ENCODE data around the gene LETMD1. TPM values are rescaled to one million over a fixed set of nuclear protein-coding genes. Genes with fewer than 3 reads are reported as not detected.

Gene LETMD1
- total and polyA plus RNA-seq, 2 of the 13 experiments (the other 11 are each of a cell fraction or from before 2014, with no cell fraction given): 43.3 to 87.7 TPM

DNA sequence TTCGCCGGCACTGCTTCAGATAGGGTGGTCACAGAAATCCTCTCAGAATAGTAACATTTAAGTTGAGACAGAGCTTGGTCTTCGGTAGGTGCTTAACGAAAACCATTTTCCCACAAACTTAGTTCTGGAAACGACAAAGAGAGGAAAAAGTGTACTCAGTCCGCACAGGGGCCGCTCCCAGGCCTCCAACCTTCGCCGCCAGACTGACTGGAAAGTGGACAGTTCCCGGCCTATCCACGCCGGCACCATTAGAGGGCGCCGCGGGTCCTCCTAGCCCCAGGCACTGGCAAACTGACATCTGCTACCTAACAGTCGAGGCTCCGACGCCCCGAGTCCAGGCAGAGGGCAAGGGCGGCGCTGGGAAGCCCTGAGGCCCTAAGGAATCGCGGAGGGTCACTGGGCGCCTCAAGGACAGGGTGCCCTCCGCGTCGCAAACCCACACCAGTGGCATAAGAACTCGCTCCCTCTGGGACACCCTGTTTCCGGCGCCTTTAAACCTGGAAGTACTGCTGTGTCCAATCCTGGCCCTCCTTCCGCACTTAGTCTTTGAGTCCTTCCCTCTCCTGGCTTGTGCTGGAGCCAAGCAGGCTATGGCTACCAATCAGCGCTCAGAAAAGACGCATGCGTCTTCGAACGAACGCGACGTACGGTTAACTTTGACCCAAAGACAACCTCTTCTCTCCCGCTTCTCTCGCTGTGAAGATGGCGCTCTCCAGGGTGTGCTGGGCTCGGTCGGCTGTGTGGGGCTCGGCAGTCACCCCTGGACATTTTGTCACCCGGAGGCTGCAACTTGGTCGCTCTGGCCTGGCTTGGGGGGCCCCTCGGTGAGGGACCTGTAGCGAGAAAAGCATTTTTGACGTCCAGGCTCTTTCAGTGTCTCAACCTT, at the start of gene LETMD1 (continued):
- TF ChIP-seq SIX1 (CRISPR knock-in tag; IDR thresholded peaks at IDR 0.05; ENCODE audit: borderline replicate concordance): no peak
- no peak for TF ChIP-seq ZNF589 (CRISPR knock-in tag; conservative IDR thresholded peaks at IDR 0.05)
- TF ChIP-seq, protein P1, sequence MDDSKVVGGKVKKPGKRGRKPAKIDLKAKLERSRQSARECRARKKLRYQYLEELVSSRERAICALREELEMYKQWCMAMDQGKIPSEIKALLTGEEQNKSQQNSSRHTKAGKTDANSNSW (CRISPR knock-in tag; IDR thresholded peaks at IDR 0.05; ENCODE audit: borderline replicate concordance): no peak
- no peak for TF ChIP-seq HOXA9 (CRISPR knock-in tag; IDR thresholded peaks at IDR 0.05; ENCODE audit: borderline replicate concordance)
- TF ChIP-seq ZNF839 (CRISPR knock-in tag; IDR thresholded peaks at IDR 0.05; ENCODE audit: borderline replicate concordance): 0 out of 2 replicates have a peak, but pooled peaks have one; percentile 83
- TF ChIP-seq ZNF678 (CRISPR knock-in tag; IDR thresholded peaks at IDR 0.05): no peak; the same call in 1 of the 2 replicates
- no peak for TF ChIP-seq ZNF101 (CRISPR knock-in tag; IDR thresholded peaks at IDR 0.05; ENCODE audit: borderline replicate concordance, low read depth)
- no peak for TF ChIP-seq ZNF160 (CRISPR knock-in tag; IDR thresholded peaks at IDR 0.05)
- TF ChIP-seq SYNCRIP (IDR thresholded peaks at IDR 0.05; ENCODE audit: insufficient read depth, low read depth, low read length): no peak
- peak; percentile 63; the same call in 1 of the 2 replicates for TF ChIP-seq FOXC1 (CRISPR knock-in tag; IDR thresholded peaks at IDR 0.05; ENCODE audit: borderline replicate concordance)
- TF ChIP-seq SALL2 (CRISPR knock-in tag; IDR thresholded peaks at IDR 0.05): peak; percentile 80
- peak; percentile 62; the same call in 1 of the 2 replicates for TF ChIP-seq ZSCAN25 (CRISPR knock-in tag; IDR thresholded peaks at IDR 0.05)
- no peak for TF ChIP-seq ZBTB46 (CRISPR knock-in tag; IDR thresholded peaks at IDR 0.05; ENCODE audit: borderline replicate concordance)
- TF ChIP-seq ZNF260 (CRISPR knock-in tag; IDR thresholded peaks at IDR 0.05; ENCODE audit: borderline replicate concordance, low read depth): no peak
- TF ChIP-seq, protein P2, sequence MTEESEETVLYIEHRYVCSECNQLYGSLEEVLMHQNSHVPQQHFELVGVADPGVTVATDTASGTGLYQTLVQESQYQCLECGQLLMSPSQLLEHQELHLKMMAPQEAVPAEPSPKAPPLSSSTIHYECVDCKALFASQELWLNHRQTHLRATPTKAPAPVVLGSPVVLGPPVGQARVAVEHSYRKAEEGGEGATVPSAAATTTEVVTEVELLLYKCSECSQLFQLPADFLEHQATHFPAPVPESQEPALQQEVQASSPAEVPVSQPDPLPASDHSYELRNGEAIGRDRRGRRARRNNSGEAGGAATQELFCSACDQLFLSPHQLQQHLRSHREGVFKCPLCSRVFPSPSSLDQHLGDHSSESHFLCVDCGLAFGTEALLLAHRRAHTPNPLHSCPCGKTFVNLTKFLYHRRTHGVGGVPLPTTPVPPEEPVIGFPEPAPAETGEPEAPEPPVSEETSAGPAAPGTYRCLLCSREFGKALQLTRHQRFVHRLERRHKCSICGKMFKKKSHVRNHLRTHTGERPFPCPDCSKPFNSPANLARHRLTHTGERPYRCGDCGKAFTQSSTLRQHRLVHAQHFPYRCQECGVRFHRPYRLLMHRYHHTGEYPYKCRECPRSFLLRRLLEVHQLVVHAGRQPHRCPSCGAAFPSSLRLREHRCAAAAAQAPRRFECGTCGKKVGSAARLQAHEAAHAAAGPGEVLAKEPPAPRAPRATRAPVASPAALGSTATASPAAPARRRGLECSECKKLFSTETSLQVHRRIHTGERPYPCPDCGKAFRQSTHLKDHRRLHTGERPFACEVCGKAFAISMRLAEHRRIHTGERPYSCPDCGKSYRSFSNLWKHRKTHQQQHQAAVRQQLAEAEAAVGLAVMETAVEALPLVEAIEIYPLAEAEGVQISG (CRISPR knock-in tag; IDR thresholded peaks at IDR 0.05): peak; percentile 67
- TF ChIP-seq ZFAT (CRISPR knock-in tag; conservative IDR thresholded peaks at IDR 0.05): no peak
- peak; percentile 26; the same call in 1 of the 2 replicates for TF ChIP-seq CBFB (CRISPR knock-in tag; IDR thresholded peaks at IDR 0.05)
- no peak for TF ChIP-seq SMARCE1 (IDR thresholded peaks at IDR 0.05; ENCODE audit: borderline replicate concordance)
- peak; percentile 55; the same call in 1 of the 2 replicates for TF ChIP-seq NKX3-1 (CRISPR knock-in tag; IDR thresholded peaks at IDR 0.05)
- TF ChIP-seq ZNF563 (CRISPR knock-in tag; IDR thresholded peaks at IDR 0.05): peak; percentile 74; the same call in 1 of the 2 replicates
- 0 out of 2 replicates have a peak, but pooled peaks have one; percentile 23 for TF ChIP-seq ZNF704 (CRISPR knock-in tag; IDR thresholded peaks at IDR 0.05; ENCODE audit: borderline replicate concordance)
- no peak for TF ChIP-seq ZNF740 (CRISPR knock-in tag; IDR thresholded peaks at IDR 0.05)
